Mucosa of descending colon (tissue), 3 donors: Measurements from ENCODE around the gene KIDINS220. TPM values are rescaled to one million over a fixed set of nuclear protein-coding genes. Genes with fewer than 3 reads are reported as not detected.

ENCODE experiments used
- ATAC-seq: fragments of 200-7000 bp; cut with Tn5 transposase; one replicate; pipeline ENCODE4 v1.9.1; 2020; ENCODE audit warnings: mild to moderate bottlenecking, moderate library complexity
- DNase-seq, 3 donors: peaks; one replicate each; pipeline ENCODE4 v3.0.0-alpha.2; 2020
- H3K36me3 ChIP-seq: fragments of 200-600 bp; one replicate; pipeline ENCODE4 v1.8.0; 2021; ENCODE audit warnings: low read depth, mild to moderate bottlenecking
- H3K4me1 ChIP-seq: fragments of 200-600 bp; one replicate; pipeline ENCODE4 v1.8.0; 2021; ENCODE audit warnings: low read depth, mild to moderate bottlenecking
- H3K4me3 ChIP-seq: fragments of 200-600 bp; one replicate; pipeline ENCODE4 v1.8.0; 2021; ENCODE audit warnings: mild to moderate bottlenecking
- H3K9me3 ChIP-seq: fragments of 200-600 bp; one replicate; pipeline ENCODE4 v1.8.0; 2021; ENCODE audit warnings: mild to moderate bottlenecking
- intact Hi-C, 2 donors: fragments of 100-400 bp; cut with DNase I in 1 of 2; cut with micrococcal nuclease in 1 of 2; formaldehyde crosslinking; loops; one replicate each; pipeline versions ENCODE4 v1.11.0 to v1.11.1; 2022; cut with DNase I, micrococcal nuclease
- total RNA-seq, 3 donors: library from RNA; stranded (reverse); fragmentation: NEBNext Ultra II Directional in 2 of 3; extraction: Animal tissue kit (Norgen Biotek cat#: 25700) in 2 of 3; gene quantifications; one replicate each; pipeline versions ENCODE4 v1.2.1 to v1.2.4, GENCODE V29; 2021 to 2023
- TF ChIP-seq, protein P1 (sequence below): fragments of 200-600 bp; IDR thresholded peaks from one replicate; pipeline ENCODE4 v1.8.0; 2022; ENCODE audit warnings: antibody characterized with exemption, mild to moderate bottlenecking
- donor health status: DM: no; HTN: no; CAD: no; lungs with moderate emphysema.
- donor health status: DM: no; HTN: no; CAD: no.
- donor health status: DM: no; HTN: yes; CAD: no.

The KIDINS220 gene
- total RNA-seq, 3 donors from 2014 or later, result 54.8 to 69.6 (median 55.9) TPM

DNA sequence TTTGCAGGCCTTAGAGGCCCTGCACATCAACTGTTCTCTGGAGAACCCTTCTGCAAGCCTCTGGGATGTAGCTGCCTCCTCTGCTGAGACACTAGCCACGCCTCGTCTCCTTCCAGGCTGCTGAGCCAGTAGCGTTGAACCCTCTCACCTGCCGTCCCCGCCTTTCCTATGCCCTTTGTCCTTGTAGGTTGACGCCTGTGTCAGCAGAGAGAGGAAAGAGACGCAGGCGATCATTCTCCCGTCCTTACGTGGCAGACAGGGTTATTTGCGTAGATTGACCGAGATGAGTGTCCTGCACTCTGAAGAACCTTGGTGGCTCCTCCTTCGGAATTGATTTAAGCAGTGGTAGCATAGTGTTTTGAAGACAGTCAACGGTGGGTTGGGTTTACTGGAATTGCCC, 127.8 kb downstream of the KIDINS220 start:
- Histone ChIP-seq H3K9me3 (no peaks in the 10 kb centered on the region), H3K4me1 (peaks cover 4% of the 10 kb centered on the region), H3K36me3 (no peaks in the 10 kb centered on the region), H3K4me3 (no peak overlapping the region)
- ATAC-seq, result peak; percentile 100
- TF ChIP-seq, protein P1, sequence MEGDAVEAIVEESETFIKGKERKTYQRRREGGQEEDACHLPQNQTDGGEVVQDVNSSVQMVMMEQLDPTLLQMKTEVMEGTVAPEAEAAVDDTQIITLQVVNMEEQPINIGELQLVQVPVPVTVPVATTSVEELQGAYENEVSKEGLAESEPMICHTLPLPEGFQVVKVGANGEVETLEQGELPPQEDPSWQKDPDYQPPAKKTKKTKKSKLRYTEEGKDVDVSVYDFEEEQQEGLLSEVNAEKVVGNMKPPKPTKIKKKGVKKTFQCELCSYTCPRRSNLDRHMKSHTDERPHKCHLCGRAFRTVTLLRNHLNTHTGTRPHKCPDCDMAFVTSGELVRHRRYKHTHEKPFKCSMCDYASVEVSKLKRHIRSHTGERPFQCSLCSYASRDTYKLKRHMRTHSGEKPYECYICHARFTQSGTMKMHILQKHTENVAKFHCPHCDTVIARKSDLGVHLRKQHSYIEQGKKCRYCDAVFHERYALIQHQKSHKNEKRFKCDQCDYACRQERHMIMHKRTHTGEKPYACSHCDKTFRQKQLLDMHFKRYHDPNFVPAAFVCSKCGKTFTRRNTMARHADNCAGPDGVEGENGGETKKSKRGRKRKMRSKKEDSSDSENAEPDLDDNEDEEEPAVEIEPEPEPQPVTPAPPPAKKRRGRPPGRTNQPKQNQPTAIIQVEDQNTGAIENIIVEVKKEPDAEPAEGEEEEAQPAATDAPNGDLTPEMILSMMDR, result no peak
- peak; percentile 79 to 86 (median 81) for DNase-seq
- intact Hi-C loops, result no loop called here

DNA sequence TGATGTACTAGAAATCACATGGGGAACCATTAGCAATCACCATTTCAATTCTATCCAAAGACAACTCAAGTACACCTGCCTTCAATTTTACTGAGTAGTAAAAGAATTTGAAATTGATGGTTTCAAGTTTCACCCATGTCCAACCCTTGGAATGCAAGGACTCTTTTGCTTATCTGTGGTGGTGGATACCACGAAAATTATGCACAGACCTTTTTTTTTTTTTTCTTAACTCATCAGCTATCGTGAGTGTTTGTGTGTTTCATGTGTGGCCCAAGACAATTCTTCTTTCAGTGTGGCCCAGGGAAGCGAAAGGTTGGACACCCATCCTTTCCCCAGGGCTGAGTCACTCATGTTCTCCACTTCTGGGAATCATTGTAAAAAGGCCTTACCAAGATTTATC, 132.5 kb downstream of the KIDINS220 start:
- no peak for DNase-seq
- H3K4me1 ChIP-seq, result peaks cover under 1% of the 10 kb centered on the region
- TF ChIP-seq, protein P1, result no peak
- H3K9me3 ChIP-seq, result no peaks in the 10 kb centered on the region
- no peaks in the 10 kb centered on the region for H3K36me3 ChIP-seq
- no peak overlapping the region for H3K4me3 ChIP-seq
- ATAC-seq, result no peak
- intact Hi-C loops, result no loop called here

DNA sequence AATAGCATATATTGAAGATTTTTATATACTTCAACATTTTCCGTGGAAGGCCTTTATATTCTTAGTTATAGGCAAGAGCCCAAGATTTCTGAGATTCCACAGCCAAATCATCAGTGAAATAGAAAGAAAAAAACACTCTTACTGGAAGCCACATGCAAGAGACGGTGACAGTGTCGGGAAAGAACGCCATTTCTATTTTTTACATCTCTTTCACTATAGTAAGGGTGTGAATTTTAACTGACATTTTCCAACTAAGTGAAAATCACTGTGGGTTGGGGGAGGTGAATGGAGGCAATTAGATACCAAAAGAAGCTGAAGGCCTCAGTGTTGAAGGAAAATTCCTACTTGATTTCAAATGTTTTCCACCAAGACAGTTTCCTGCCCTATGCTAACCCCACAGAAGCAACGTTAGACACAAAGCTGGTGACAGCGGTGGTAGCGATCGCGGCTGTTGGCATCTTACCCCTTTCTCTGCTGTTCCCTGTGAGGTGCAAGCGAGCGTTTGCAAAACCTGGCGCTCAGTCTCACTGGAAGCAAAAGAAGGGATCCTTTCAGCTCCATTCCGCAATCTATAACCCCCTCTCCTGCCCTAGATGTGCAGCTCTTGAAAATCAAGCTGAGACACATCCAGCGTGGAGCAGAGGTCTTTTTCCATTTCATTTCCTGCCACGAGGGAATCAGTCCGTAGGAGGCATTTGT, 135.6 kb downstream of the KIDINS220 start:
- ATAC-seq (no peak), DNase-seq (no peak)
- Histone ChIP-seq H3K4me1 (no peaks in the 10 kb centered on the region), H3K9me3 (no peaks in the 10 kb centered on the region), H3K36me3 (no peaks in the 10 kb centered on the region), H3K4me3 (no peak overlapping the region)
- TF ChIP-seq, protein P1, result no peak
- intact Hi-C loops, result no loop called here

DNA sequence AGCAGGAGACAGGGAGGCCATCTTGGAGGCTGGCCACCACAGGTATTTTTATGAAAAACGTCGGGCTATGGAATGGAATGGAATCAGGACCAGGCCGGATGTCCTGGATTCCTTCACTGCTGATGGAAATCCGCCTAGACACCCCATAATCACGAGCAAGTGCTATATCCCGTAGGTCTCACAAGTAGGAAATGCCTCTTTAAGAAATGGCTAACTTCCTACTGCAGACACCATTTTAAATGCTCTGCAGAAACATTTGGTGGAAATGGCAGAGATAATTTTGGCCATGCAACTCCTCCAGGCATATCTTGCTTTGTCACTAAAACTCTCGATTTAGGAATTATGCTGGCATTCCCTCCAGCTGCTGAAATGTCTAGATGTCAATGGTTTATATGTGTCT, 137.6 kb downstream of the KIDINS220 start:
- H3K9me3 ChIP-seq, result no peaks in the 10 kb centered on the region
- DNase-seq, result no peak
- H3K4me3 ChIP-seq, result no peak overlapping the region
- TF ChIP-seq, protein P1, result no peak
- H3K36me3 ChIP-seq, result no peaks in the 10 kb centered on the region
- ATAC-seq, result no peak
- H3K4me1 ChIP-seq, result no peaks in the 10 kb centered on the region
- intact Hi-C loops, result loop anchor here in 1 of 2 donors (10.0 kb wide), 1 partner anchor 1495 kb away; no protein-coding TSS in a partner anchor

DNA sequence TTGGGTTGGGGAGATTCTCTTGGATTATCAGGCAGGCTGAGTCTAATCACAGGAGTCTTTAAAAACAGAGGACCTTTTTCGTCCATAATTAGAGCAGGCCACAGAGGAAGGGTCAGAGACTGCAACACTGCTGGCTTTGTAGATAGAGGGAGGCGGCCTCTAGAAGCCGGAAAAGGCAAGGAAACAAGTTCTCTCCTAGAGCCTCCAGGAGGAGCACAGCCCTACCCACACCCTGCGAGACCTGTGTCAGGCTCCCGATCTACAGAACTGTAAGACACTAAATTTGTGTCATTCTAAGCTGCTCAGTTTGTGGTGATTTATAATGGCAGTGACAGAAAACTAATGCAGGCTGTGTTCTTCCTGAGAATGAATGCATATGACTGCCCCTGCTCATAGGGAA, 140.2 kb downstream of the KIDINS220 start:
- H3K9me3 ChIP-seq, result no peaks in the 10 kb centered on the region
- peaks cover 7% of the 10 kb centered on the region for H3K4me1 ChIP-seq
- no peak for DNase-seq
- intact Hi-C loops, result loop anchor here in 1 of 2 donors (10.0 kb wide), 1 partner anchor 1492 kb away; no protein-coding TSS in a partner anchor
- no peaks in the 10 kb centered on the region for H3K36me3 ChIP-seq
- peak; percentile 62 for ATAC-seq
- no peak overlapping the region for H3K4me3 ChIP-seq
- TF ChIP-seq, protein P1, result no peak
